ENCODE results near the gene INTS15.
"Not testable (repeated sequence)": the region's sequence is repeated elsewhere in the genome, so short reads cannot be mapped to it uniquely, and the experiment has no call there.

The INTS15 gene

DNA sequence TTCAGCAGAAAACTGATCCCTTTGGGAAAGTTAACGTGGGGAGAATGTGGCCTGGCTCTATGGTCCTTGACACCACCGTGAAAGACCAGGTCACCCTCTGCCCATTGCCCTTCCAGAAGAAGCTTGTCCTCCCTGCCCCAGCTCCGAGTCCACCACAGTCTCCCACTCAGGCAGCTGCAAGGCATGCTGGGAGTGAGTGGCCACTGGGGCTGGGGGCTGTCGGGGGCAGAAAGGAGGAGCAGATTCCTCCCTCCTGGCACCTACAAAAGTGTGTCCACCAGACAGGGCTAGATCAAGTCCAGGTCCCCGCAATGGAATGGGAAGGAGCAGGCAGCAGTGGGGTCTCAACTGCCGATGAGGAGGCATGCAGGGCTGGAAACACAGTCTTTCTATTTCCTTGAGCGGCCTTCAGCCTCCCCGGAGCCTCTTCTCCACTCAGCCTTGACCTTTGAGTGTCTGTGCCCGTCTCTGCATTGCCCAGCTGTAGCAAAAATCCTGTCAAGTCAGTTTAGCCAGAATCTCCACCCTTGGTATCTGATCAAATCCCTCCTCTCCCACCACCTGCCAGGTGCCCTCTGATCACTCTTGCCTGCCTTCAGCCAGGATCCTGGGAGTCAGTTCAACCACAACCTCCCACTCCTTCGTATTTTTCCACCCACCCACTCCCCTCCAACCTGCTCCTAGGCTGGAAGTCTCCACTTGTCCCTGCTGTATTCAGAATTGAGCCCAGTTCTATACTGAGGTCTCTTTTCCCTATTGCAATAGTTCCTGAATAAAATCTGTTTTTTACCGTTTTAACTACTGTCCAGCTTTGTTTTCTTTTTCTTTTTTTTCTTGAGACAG is 40.4 kb downstream of the INTS15 start:
- TF ChIP-seq, protein P1, sequence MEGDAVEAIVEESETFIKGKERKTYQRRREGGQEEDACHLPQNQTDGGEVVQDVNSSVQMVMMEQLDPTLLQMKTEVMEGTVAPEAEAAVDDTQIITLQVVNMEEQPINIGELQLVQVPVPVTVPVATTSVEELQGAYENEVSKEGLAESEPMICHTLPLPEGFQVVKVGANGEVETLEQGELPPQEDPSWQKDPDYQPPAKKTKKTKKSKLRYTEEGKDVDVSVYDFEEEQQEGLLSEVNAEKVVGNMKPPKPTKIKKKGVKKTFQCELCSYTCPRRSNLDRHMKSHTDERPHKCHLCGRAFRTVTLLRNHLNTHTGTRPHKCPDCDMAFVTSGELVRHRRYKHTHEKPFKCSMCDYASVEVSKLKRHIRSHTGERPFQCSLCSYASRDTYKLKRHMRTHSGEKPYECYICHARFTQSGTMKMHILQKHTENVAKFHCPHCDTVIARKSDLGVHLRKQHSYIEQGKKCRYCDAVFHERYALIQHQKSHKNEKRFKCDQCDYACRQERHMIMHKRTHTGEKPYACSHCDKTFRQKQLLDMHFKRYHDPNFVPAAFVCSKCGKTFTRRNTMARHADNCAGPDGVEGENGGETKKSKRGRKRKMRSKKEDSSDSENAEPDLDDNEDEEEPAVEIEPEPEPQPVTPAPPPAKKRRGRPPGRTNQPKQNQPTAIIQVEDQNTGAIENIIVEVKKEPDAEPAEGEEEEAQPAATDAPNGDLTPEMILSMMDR (IDR thresholded peaks at IDR 0.05; ENCODE audit: control insufficient read depth, extremely low read depth, insufficient read depth): no peak
- DNase-seq (ENCODE audit: low read depth): peak; percentile 35
- no peak overlapping the region for H3K4me3 ChIP-seq (ENCODE audit: low read depth, low read length)

DNA sequence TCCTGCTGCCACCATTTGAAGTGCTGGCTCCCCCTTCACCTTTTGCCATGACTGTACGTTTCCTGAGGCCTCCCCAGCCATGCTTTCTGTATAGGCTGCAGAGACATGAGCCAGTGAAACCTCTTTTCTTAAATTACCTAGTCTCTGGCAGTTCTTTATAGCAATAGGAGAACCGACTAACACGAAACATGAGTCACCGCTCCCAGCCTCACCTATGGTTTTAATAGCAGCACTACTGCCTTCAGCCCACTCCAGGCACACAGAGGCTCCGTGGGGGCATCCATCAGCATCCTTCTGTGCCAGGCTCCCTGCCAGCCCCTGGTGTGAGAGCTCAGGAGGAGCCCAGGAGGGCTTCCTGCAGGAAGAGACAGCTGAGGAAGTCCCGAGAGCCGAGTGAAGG is 41.8 kb downstream of the INTS15 start:
- H3K4me3 ChIP-seq (ENCODE audit: low read depth, low read length): no peak overlapping the region
- no peak for DNase-seq (ENCODE audit: low read depth)
- TF ChIP-seq, protein P1 (IDR thresholded peaks at IDR 0.05; ENCODE audit: control insufficient read depth, extremely low read depth, insufficient read depth): no peak

DNA sequence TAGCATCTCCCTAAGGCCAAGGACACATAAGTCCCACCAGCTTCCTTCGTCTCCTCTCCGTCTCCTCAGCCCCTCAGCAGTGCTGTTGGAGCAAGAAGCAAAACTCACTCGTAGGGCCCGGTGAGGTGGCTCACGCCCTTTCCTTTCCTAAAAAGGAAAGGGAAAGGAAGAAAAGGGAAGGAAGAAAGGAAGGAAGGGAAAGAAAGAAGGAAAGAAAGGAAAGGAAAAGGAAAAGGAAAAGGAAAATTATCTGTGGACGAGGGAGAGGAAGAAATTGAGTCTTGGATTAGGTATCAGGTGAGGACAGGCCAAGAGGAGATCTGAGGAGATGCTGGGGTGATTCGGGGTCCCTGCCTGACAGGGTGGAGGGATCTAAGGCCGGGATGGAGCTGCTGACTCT is 44.2 kb downstream of the INTS15 start:
- no peak overlapping the region for H3K4me3 ChIP-seq (ENCODE audit: low read depth, low read length)
- TF ChIP-seq, protein P1 (IDR thresholded peaks at IDR 0.05; ENCODE audit: control insufficient read depth, extremely low read depth, insufficient read depth): no peak
- no peak for DNase-seq (ENCODE audit: low read depth)

DNA sequence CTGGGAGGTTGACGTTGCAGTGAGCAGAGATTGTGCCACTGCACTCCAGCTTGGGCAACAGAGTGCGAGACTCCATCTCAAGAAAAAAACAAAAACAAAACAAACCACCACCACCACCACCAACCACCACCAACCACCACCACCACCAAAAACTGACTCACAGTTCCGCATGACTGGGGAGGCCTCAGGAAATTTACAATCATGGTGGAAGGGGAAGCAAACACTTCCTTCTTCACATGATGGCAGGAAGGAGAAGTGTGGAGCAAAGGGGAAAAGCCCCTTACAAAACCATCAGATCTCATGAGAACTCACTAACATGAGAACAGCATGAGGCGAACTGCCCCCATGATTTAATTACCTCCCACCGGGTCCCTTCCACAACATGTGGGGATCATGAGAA is 45.1 kb downstream of the INTS15 start:
- not testable (repeated sequence) for DNase-seq (ENCODE audit: low read depth); H3K4me3 ChIP-seq (ENCODE audit: low read depth, low read length)

DNA sequence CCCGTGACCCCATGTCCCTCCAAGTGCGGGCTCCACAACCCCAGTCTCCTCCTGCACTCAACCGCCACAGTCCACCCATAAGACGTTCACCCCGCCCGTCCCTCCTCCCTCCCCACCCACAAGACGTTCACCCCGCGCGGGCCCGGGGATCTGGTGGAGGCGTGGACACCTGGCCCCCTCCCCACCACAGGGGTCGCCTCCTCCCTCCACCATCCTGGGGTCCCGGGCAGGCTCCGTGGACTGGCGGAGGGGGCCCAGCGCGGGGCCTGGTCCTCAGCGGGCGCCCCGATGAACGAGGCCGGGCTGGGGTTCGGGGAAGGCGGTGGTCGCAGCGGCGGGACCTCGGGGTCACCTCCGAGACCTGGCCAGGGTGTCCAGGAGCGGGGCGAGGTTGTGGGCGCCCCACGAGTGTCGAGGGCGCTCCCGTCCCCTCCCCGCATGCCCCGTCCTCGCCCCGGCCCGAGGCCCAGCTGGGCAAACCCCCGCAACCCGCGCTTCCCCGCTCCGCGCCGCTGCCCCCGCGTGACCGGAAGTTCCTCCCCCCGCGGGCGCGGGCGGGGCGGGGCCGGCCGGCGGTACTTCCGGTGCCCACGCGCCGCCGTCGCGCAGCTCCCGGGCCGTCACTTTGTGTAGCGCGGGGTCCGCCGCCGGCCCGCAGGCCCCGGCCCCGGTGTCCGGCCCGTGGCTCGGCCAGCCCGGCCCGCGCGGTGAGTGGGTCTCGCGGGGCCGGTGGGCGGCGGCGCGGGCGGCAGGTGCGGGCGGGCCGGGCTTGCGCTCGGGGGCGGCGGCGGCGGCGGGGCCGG is 47.1 kb downstream of the INTS15 start, which contains the start of gene ZNF316:
TSS of gene ZNF316 (plus strand) at position 578 of the 803 bp plus-strand sequence. CDS start 5,092 bp downstream, outside the sequence.
- no peak for DNase-seq (ENCODE audit: low read depth)
- TF ChIP-seq, protein P1 (IDR thresholded peaks at IDR 0.05; ENCODE audit: control insufficient read depth, extremely low read depth, insufficient read depth): no peak
- H3K4me3 ChIP-seq (ENCODE audit: low read depth, low read length): peak within 1 kb of the TSS; percentile 72

DNA sequence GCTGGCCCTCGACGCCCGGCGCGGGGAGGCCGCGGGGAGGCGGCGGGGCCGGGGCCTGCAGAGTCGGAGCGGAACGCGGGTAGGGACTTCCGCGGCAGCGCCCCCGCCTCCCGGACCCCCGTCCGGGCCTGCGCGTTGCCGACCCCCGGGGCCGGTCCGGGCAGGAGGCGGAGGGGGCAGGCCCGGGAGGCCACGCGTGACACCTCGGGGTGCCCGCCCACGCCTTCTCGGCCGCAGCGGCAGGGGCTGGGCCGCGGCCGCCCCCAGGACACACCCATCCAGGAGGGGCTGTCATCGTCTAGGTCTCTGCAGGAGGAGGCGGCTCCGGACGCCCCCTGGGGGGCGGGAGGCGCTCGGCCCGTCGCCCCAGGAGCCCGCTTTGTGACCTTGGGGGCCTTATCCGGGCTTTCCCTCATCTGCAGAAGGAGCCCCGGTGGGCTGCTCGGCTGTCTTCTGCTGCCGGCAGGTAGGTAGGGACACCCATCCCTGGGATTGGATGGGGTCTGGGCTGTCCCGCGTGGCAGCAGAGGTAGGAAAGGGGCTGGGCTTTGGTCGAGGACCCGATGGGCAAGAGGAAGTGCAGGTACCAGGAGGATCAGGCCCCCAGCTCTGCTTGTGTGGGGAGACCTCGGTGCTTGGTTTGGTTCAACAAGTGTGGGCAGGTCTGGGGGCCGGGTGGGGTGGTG is 47.9 kb downstream of the INTS15 start:
- H3K4me3 ChIP-seq (ENCODE audit: low read depth, low read length): peak overlapping the region; percentile 71
- TF ChIP-seq, protein P1 (IDR thresholded peaks at IDR 0.05; ENCODE audit: control insufficient read depth, extremely low read depth, insufficient read depth): no peak
- no peak for DNase-seq (ENCODE audit: low read depth)

DNA sequence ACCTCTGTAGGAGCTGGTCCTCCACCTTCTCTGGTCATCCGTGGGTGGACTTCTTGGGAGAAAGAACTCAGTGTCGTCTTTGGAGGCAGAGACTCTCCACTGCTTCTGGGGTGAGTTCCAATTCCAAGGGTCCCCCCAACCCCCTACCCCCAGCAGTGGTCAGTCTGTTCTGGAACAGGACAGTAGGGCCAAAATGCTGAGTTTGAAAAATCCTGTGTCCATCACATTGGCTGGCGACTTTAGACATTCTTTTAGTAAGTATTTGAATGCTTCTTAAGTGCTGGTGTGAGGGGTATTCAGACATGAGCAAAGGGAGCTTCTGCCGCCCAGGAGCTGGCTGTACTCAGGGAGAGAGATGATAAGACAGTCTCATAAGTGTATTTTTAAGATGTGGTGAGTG is 49.2 kb downstream of the INTS15 start:
- TF ChIP-seq, protein P1 (IDR thresholded peaks at IDR 0.05; ENCODE audit: control insufficient read depth, extremely low read depth, insufficient read depth): no peak
- no peak overlapping the region for H3K4me3 ChIP-seq (ENCODE audit: low read depth, low read length)
- DNase-seq (ENCODE audit: low read depth): no peak
